Stomach (tissue), 9 donors: ENCODE measurements around the gene TRDMT1. TPM values are rescaled to one million over a fixed set of nuclear protein-coding genes. Genes with fewer than 3 reads are reported as not detected.

Experiments used
- DNase-seq, 2 donors: peaks; one replicate each; pipeline versions ENCODE4 v3.0.0 to v3.0.0-alpha.2; 2013 to 2019
- H3K27ac ChIP-seq, 5 donors: fragments of 200-600 bp in 4 of 5; sonication (generic) in 4 of 5; one replicate each; pipeline ENCODE4 v1.5.1; 2013 to 2019; ENCODE audit warnings: mild to moderate bottlenecking in 1 of 5, moderate library complexity in 1 of 5
- H3K27me3 ChIP-seq, 3 donors: fragments of 200-600 bp; sonication (generic); one replicate each; pipeline ENCODE4 v1.5.1; 2017 to 2019; ENCODE audit warnings: mixed run types in 1 of 3
- H3K36me3 ChIP-seq, 4 donors: fragments of 200-600 bp; sonication (generic); 1 replicate in 3 of 4; 2 replicates in 1 of 4; pipeline ENCODE4 v1.5.1; 2016 to 2019
- H3K4me1 ChIP-seq, 4 donors: fragments of 200-600 bp; sonication (generic); one replicate each; pipeline ENCODE4 v1.5.1; 2016 to 2019
- H3K4me3 ChIP-seq, 4 donors: fragments of 200-600 bp; sonication (generic) in 3 of 4; one replicate each; pipeline ENCODE4 v1.5.1; 2016 to 2019; ENCODE audit warnings: mild to moderate bottlenecking in 1 of 4
- H3K9me3 ChIP-seq, 4 donors: fragments of 200-600 bp; sonication (generic); one replicate each; pipeline ENCODE4 v1.5.1; 2016 to 2019
- EP300 ChIP-seq: sonication (generic); formaldehyde crosslinking; IDR thresholded peaks from one replicate; pipeline ENCODE4 v1.6.1; 2017; ENCODE audit warnings: antibody characterized with exemption
- POLR2A ChIP-seq, 4 donors: fragments of 450-650 bp; IDR thresholded peaks; one replicate each; pipeline ENCODE4 v1.6.1; 2016; ENCODE audit warnings: antibody characterized with exemption in 4 of 4, control low read depth in 2 of 4, mild to moderate bottlenecking in 1 of 4, moderate library complexity in 1 of 4
- POLR2AphosphoS5 ChIP-seq, 3 donors: sonication (generic); formaldehyde crosslinking; IDR thresholded peaks; one replicate each; pipeline ENCODE4 v1.6.1; 2016; ENCODE audit warnings: antibody characterized with exemption in 3 of 3
- WGBS, 5 donors: extraction: QIAGEN DNeasy Blood & Tissue Kit in 3 of 5; methylation state at CpG; one replicate each; pipeline versions ENCODE4 v1.1.5 to v1.1.7; 2013 to 2018; 5-methylcytosine and 5-hydroxymethylcytosine counted together
- intact Hi-C: fragments of 100-400 bp; cut with DNase I; formaldehyde crosslinking; loops from one replicate; pipeline ENCODE4 v1.15.1; 2023; ENCODE audit warnings: low total_unique reads
- polyA plus RNA-seq, 3 donors: library from polyadenylated mRNA; stranded (reverse); fragments of 200-250 nt; gene quantifications; one replicate each; pipeline ENCODE4 v1.2.3, GENCODE V29; 2013
- small RNA-seq, 4 donors: library from RNA; depleted of rRNA; stranded (forward); fragments of <200 nt; gene quantifications; one replicate each; pipeline ENCODE3, GENCODE V24; 2016
- total RNA-seq, 5 donors: library from RNA; depleted of rRNA; stranded (reverse); fragments of >200 nt; gene quantifications; one replicate each; pipeline versions ENCODE4 v1.1.0 to v1.2.3, GENCODE V29; 2014 to 2016
- TF ChIP-seq, protein P1 (sequence below), 7 experiments: fragments of 450-650 bp in 4 of 7; fragments of 200-600 bp in 3 of 7; sonication (generic) in 3 of 7; IDR thresholded peaks; one replicate each; pipeline ENCODE4 v1.5.1; 2016 to 2019; ENCODE audit warnings: antibody characterized with exemption in 7 of 7, control low read depth in 2 of 7, mild to moderate bottlenecking in 1 of 7
- donor health status: healthy with polysubstance abuse.
- donor health status: Bipolar disorder and iron deficiency.
- donor health status: healthy.

Gene TRDMT1
- total and polyA plus RNA-seq, 8 donors = 1.4 to 44.9 (median 4.2) TPM

DNA sequence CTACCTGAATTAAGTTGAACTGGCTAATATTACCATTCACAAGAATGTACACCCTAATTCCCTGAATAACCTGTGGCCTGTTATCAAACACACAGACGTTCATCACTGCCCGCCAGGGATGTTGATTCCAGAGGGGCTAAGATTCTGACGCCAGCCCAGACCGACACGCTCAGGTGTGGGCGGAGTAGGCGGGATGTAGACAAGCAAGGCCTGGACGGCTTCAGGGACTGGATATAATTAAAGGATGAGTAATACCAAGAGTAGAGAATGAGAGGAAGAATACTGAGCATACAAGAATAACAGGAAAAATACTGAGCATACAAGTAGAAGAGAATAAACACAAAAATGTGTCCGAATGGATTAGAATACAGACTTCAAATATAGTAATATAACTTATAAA lies 100.9 kb downstream of the TRDMT1 start:
- no peak overlapping the region for H3K4me3 ChIP-seq
- no peak for TF ChIP-seq POLR2A (IDR thresholded peaks at IDR 0.05)
- no peak for TF ChIP-seq EP300
- no peak for TF ChIP-seq POLR2AphosphoS5 (IDR thresholded peaks at IDR 0.05)
- TF ChIP-seq, protein P1, sequence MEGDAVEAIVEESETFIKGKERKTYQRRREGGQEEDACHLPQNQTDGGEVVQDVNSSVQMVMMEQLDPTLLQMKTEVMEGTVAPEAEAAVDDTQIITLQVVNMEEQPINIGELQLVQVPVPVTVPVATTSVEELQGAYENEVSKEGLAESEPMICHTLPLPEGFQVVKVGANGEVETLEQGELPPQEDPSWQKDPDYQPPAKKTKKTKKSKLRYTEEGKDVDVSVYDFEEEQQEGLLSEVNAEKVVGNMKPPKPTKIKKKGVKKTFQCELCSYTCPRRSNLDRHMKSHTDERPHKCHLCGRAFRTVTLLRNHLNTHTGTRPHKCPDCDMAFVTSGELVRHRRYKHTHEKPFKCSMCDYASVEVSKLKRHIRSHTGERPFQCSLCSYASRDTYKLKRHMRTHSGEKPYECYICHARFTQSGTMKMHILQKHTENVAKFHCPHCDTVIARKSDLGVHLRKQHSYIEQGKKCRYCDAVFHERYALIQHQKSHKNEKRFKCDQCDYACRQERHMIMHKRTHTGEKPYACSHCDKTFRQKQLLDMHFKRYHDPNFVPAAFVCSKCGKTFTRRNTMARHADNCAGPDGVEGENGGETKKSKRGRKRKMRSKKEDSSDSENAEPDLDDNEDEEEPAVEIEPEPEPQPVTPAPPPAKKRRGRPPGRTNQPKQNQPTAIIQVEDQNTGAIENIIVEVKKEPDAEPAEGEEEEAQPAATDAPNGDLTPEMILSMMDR (IDR thresholded peaks at IDR 0.05) = no peak
- H3K4me1 ChIP-seq = no peaks in the 10 kb centered on the region
- H3K9me3 ChIP-seq = no peaks in the 10 kb centered on the region
- no peak overlapping the region for H3K27ac ChIP-seq
- H3K27me3 ChIP-seq = no peaks in the 10 kb centered on the region
- intact Hi-C loops = no loop called here
- DNase-seq = no peak
- 77 to 87% (median 79%) methylated on average over 9 of the region's 9 CpGs for WGBS, 5 donors
- H3K36me3 ChIP-seq = no peaks in the 10 kb centered on the region

DNA sequence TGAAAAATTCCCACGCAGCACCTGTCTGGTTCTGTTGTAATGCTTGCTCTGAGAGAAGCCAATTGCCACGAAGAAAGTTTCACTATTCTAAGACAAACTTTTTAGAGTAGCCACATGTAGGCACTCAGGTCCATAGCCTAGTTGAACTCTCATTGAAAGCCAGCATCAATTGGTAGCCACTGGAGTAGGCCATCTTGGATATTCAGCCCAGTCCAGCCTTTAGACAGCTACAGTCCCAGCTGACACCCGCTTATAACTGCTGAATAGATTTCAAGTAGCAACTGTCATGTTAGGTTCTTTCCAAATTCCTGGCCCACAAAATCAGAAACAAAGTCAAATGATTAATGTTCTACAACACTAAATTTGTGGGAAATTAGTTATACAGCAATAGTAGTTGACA lies 103.5 kb downstream of the TRDMT1 start:
- no peak for TF ChIP-seq POLR2AphosphoS5 (IDR thresholded peaks at IDR 0.05)
- TF ChIP-seq POLR2A (IDR thresholded peaks at IDR 0.05) = no peak
- TF ChIP-seq, protein P1 (IDR thresholded peaks at IDR 0.05) = no peak
- no peak for TF ChIP-seq EP300
- H3K9me3 ChIP-seq = peaks cover 0 to 7% (median 0%) of the 10 kb centered on the region in 4 donors
- intact Hi-C loops = no loop called here
- H3K36me3 ChIP-seq = no peaks in the 10 kb centered on the region
- no peaks in the 10 kb centered on the region for H3K27me3 ChIP-seq
- WGBS, 5 donors = 88 to 97% (median 91%) methylated on average over 3 of the region's 3 CpGs
- no peak overlapping the region for H3K27ac ChIP-seq
- no peak overlapping the region for H3K4me3 ChIP-seq
- no peaks in the 10 kb centered on the region for H3K4me1 ChIP-seq
- no peak for DNase-seq

Small RNA genes lying within 50 kb of the gene (small RNA-seq; reads per million reads assigned to genes)
- 0 reads per million in 4 donors for gene AC067747.1

Other genes starting within 250 kb of the TRDMT1 start
- gene CUBN, start 71.9 kb downstream of the TRDMT1 start, total RNA-seq = 10 to 100 TPM in 1 of 5 donors, 1 to 10 TPM in 3, under 1 TPM in 1; under 0.01 to 16.3 (median 3.1) TPM
- under 1 TPM; under 0.01 to 0.12 (median 0.10) TPM for gene CUBN, start 71.9 kb downstream of the TRDMT1 start, polyA plus RNA-seq
- gene VIM, start 26.6 kb upstream of the TRDMT1 start, total RNA-seq = 100 to 1,000 TPM; 348 to 723 (median 536) TPM
- gene VIM, start 26.6 kb upstream of the TRDMT1 start, polyA plus RNA-seq = 100 to 1,000 TPM; 269 to 570 (median 340) TPM